ENCODE measurements around the gene GBP1. TPM values are rescaled to one million over a fixed set of nuclear protein-coding genes. Genes with fewer than 3 reads are reported as not detected.

Gene GBP1
- total and polyA plus RNA-seq, 2 of the 4 experiments (the other 2 are of a cell fraction), result 39.3 to 118 TPM

GRCh38 chr1:89043940-89044339, 21.1 kb downstream of the GBP1 start:
- H3K56ac ChIP-seq (ENCODE audit: extremely low read depth, insufficient read depth, low read length), result no peak overlapping the region
- H2BK20ac ChIP-seq (ENCODE audit: low read depth, low read length), result no peak overlapping the region
- no CpG with 5 or more reads among the region's 5 CpGs for WGBS, 2 experiments (ENCODE audit: extremely low coverage in 2 of 2, insufficient read length in 1 of 2)
- ChIA-PET CTCF (no interaction called here), POLR2A (ENCODE audit: unreplicated experiment) (no interaction called here)
- no TSS peak for BruUV-seq (replicated peaks)
- no peak overlapping the region for H3K23ac ChIP-seq (ENCODE audit: low read depth, low read length)
- no peak for DNase-seq
- no peak overlapping the region for H2AK9ac ChIP-seq (replicated peaks; ENCODE audit: low read depth, low read length, poor library complexity)
- no peaks in the 10 kb centered on the region for H3K9me1 ChIP-seq (ENCODE audit: insufficient read depth, low read length)
- H4K20me1 ChIP-seq (ENCODE audit: insufficient read depth, low read length), result no peaks in the 10 kb centered on the region
- no peak overlapping the region for H3K4me2 ChIP-seq (ENCODE audit: low read depth, low read length)
- no peak overlapping the region for H2BK120ac ChIP-seq (ENCODE audit: low read depth, low read length)
- intact Hi-C loops (cut with micrococcal nuclease) (no loop called here), in situ Hi-C loops (cut with MboI; ENCODE audit: low sequenced_read_pairs) (no loop called here), dilution Hi-C loops (cut with HindIII; ENCODE audit: low sequenced_read_pairs, unreplicated experiment) (no loop called here)
- H2AK5ac ChIP-seq (ENCODE audit: low read depth, low read length), result no peak overlapping the region
- no peaks in the 10 kb centered on the region for H3K4me1 ChIP-seq (ENCODE audit: control insufficient read depth, insufficient read depth, low read length)
- H3K18ac ChIP-seq (ENCODE audit: low read depth, low read length), result no peak overlapping the region
- H4K91ac ChIP-seq (ENCODE audit: insufficient read depth, low read depth, low read length), result no peak overlapping the region
- H2BK15ac ChIP-seq (ENCODE audit: low read depth, low read length), result no peak overlapping the region
- no peak overlapping the region for H3K14ac ChIP-seq (replicated peaks; ENCODE audit: low read depth, low read length)
- no peak overlapping the region for H4K8ac ChIP-seq (ENCODE audit: low read depth in 2 of 2, low read length in 2 of 2)
- no peaks in the 10 kb centered on the region for H3K27me3 ChIP-seq (ENCODE audit: control insufficient read depth, insufficient read depth, low read length)
- H3K9ac ChIP-seq (ENCODE audit: low read depth, low read length), result no peak overlapping the region
- no peak overlapping the region for H2BK5ac ChIP-seq (ENCODE audit: low read depth, low read length, poor library complexity, severe bottlenecking)
- H3K4ac ChIP-seq (ENCODE audit: low read depth, low read length), result no peak overlapping the region
- no peaks in the 10 kb centered on the region; the same call in 1 of the 2 replicates for H3K9me3 ChIP-seq (ENCODE audit: control insufficient read depth, insufficient read depth, low read length)
- TF ChIP-seq SMC3 (IDR thresholded peaks at IDR 0.05; ENCODE audit: low read depth, low read length), result no peak
- TF ChIP-seq BHLHE40 (IDR thresholded peaks at IDR 0.05; ENCODE audit: low read depth, low read length), result no peak
- no peak for TF ChIP-seq RFX5 (IDR thresholded peaks at IDR 0.05; ENCODE audit: low read depth, low read length)
- no peak for TF ChIP-seq RCOR1 (IDR thresholded peaks at IDR 0.05; ENCODE audit: insufficient replicate concordance, low read length)
- no peak overlapping the region for H3K27ac ChIP-seq (ENCODE audit: insufficient read depth, low read length)
- H3K4me3 ChIP-seq (ENCODE audit: insufficient read depth, low read depth, low read length), result no peak overlapping the region
- H3K36me3 ChIP-seq (ENCODE audit: control insufficient read depth, insufficient read depth, low read length), result no peaks in the 10 kb centered on the region
- no peaks in the 10 kb centered on the region for H3K79me1 ChIP-seq (ENCODE audit: low read depth in 1 of 2, low read length in 2 of 2)
- H4K5ac ChIP-seq (ENCODE audit: low read depth, low read length), result no peak overlapping the region
- no peak for ATAC-seq (ENCODE audit: low read depth)
- H2AFZ ChIP-seq (replicated peaks; ENCODE audit: low read length, poor library complexity), result no peak overlapping the region

Measured in IMR-90 (cell line).